Spleen (tissue), 7 donors: ENCODE measurements around the gene DLX2.

ENCODE experiments used
- CTCF ChIP-seq, 11 experiments: fragments of 200-600 bp in 7 of 11; fragments of 450-650 bp in 4 of 11; sonication (generic) in 4 of 11; IDR thresholded peaks in 8 of 11; conservative IDR thresholded peaks in 3 of 11; 1 replicate in 7 of 11; 2 replicates in 4 of 11; pipeline versions ENCODE4 v1.4.0 to v1.8.0; 2016 to 2021; ENCODE audit warnings: antibody characterized with exemption in 11 of 11, inconsistent platforms in 4 of 11, mild to moderate bottlenecking in 1 of 11
- POLR2A ChIP-seq, 3 donors: fragments of 450-650 bp; IDR thresholded peaks; one replicate each; pipeline ENCODE4 v1.5.1; 2017; ENCODE audit warnings: antibody characterized with exemption in 3 of 3, mild to moderate bottlenecking in 1 of 3
- donor health status: DM: no; HTN: no; CAD: no; lungs with moderate emphysema.
- donor health status: DM: no; HTN: no; CAD: no.
- donor health status: DM: no; HTN: no; CAD: no.

- TF ChIP-seq CTCF (IDR thresholded peaks at IDR 0.05 in 8 of 11, conservative IDR thresholded peaks at IDR 0.05 in 3 of 11), result no peak
- TF ChIP-seq POLR2A (IDR thresholded peaks at IDR 0.05), result no peak
Measured at GRCh38 chr2:172070936-172071335, 31.8 kb downstream of the DLX2 start.
